ENCODE data around the gene ITGA11. TPM values are rescaled to one million over a fixed set of nuclear protein-coding genes. Genes with fewer than 3 reads are reported as not detected.

ITGA11 gene
- total RNA-seq, 1 experiment from 2014 or later, result not detected

- Histone ChIP-seq H2AFZ (ENCODE audit: low read length) (no peak overlapping the region), H3K27me3 (ENCODE audit: low read length) (peaks cover 12% of the 10 kb centered on the region), H3K9ac (ENCODE audit: low read length) (no peak overlapping the region), H4K20me1 (ENCODE audit: low read length) (no peaks in the 10 kb centered on the region), H3K27ac (ENCODE audit: low read length) (no peak overlapping the region), H3K4me2 (ENCODE audit: low read length) (no peak overlapping the region), H3K36me3 (ENCODE audit: low read depth, low read length) (no peaks in the 10 kb centered on the region), H3K9me3 (ENCODE audit: low read length) (no peaks in the 10 kb centered on the region), H3K4me1 (ENCODE audit: insufficient read depth, low read length) (peaks cover 29% of the 10 kb centered on the region), H3K79me2 (ENCODE audit: low read length) (no peaks in the 10 kb centered on the region), H3K4me3 (ENCODE audit: low read length) (no peak overlapping the region), H3F3A (ENCODE audit: low read length, unreplicated experiment) (no peaks in the 10 kb centered on the region), H3K9me2 (replicated peaks; ENCODE audit: low read length) (no peaks in the 10 kb centered on the region)
- intact Hi-C loops (cut with micrococcal nuclease), result no loop called here
- ChIA-PET CTCF (no interaction called here), POLR2A (ENCODE audit: unreplicated experiment) (no interaction called here)
- no peak for ATAC-seq
- TF ChIP-seq EZH2phosphoT487 (IDR thresholded peaks at IDR 0.05; ENCODE audit: borderline replicate concordance, low read length) (no peak), EZH2 (IDR thresholded peaks at IDR 0.05; ENCODE audit: low read length, unreplicated experiment) (no peak), CTCF (conservative IDR thresholded peaks at IDR 0.05; ENCODE audit: low read depth, low read length) (no peak)
- no peak for DNase-seq
- no TSS peak for BruUV-seq (replicated peaks)
Measured at GRCh38 chr15:68470976-68471375, 39.0 kb upstream of the ITGA11 start.

- Histone ChIP-seq H3K9ac (ENCODE audit: low read length) (no peak overlapping the region), H3K27ac (ENCODE audit: low read length) (no peak overlapping the region; the same call in 1 of the 2 replicates), H3K79me2 (ENCODE audit: low read length) (no peaks in the 10 kb centered on the region), H4K20me1 (ENCODE audit: low read length) (no peaks in the 10 kb centered on the region), H2AFZ (ENCODE audit: low read length) (no peak overlapping the region), H3K4me3 (ENCODE audit: low read length) (no peak overlapping the region), H3K9me3 (ENCODE audit: low read length) (no peaks in the 10 kb centered on the region), H3K9me2 (replicated peaks; ENCODE audit: low read length) (no peaks in the 10 kb centered on the region), H3F3A (ENCODE audit: low read length, unreplicated experiment) (no peaks in the 10 kb centered on the region), H3K36me3 (ENCODE audit: low read depth, low read length) (no peaks in the 10 kb centered on the region), H3K27me3 (ENCODE audit: low read length) (peaks cover 12% of the 10 kb centered on the region), H3K4me1 (ENCODE audit: insufficient read depth, low read length) (peaks cover 29% of the 10 kb centered on the region), H3K4me2 (ENCODE audit: low read length) (no peak overlapping the region)
- TF ChIP-seq CTCF (conservative IDR thresholded peaks at IDR 0.05; ENCODE audit: low read depth, low read length) (no peak), EZH2phosphoT487 (IDR thresholded peaks at IDR 0.05; ENCODE audit: borderline replicate concordance, low read length) (no peak), EZH2 (IDR thresholded peaks at IDR 0.05; ENCODE audit: low read length, unreplicated experiment) (no peak)
- POLR2A ChIA-PET (ENCODE audit: unreplicated experiment), result no interaction called here
- no TSS peak for BruUV-seq (replicated peaks)
- intact Hi-C loops (cut with micrococcal nuclease), result no loop called here
- DNase-seq (no peak), ATAC-seq (peak; percentile 50)
- CTCF ChIA-PET, result no interaction called here
Measured at GRCh38 chr15:68470049-68470742, 38.2 kb upstream of the ITGA11 start.

All from PC-3 (cell line).